ENCODE measurements around the gene OBSL1.

OBSL1 gene

GRCh38 chr2:219567791-219568361 is 3.5 kb downstream of the OBSL1 start:
- DNase-seq (ENCODE audit: low read depth in 2 of 2, low spot score in 1 of 2), result no peak

GRCh38 chr2:219567131-219567530 is 4.2 kb downstream of the OBSL1 start:
- no peak for DNase-seq (ENCODE audit: low read depth in 2 of 2, low spot score in 1 of 2)

GRCh38 chr2:219566640-219567039 is 4.7 kb downstream of the OBSL1 start:
- DNase-seq (ENCODE audit: low read depth in 2 of 2, low spot score in 1 of 2), result no peak

GRCh38 chr2:219565130-219566080 is 5.9 kb downstream of the OBSL1 start:
- no peak for DNase-seq (ENCODE audit: low read depth in 2 of 2, low spot score in 1 of 2)

- DNase-seq (ENCODE audit: low read depth in 2 of 2, low spot score in 1 of 2), result no peak
Observed at GRCh38 chr2:219563271-219563928, 7.9 kb downstream of the OBSL1 start.

GRCh38 chr2:219562049-219563020 is 9.0 kb downstream of the OBSL1 start:
- DNase-seq (ENCODE audit: low read depth in 2 of 2, low spot score in 1 of 2), result no peak

GRCh38 chr2:219561179-219562048 is 9.9 kb downstream of the OBSL1 start:
- DNase-seq (ENCODE audit: low read depth in 2 of 2, low spot score in 1 of 2), result no peak

GRCh38 chr2:219560893-219561178 is 10.5 kb downstream of the OBSL1 start:
- no peak for DNase-seq (ENCODE audit: low read depth in 2 of 2, low spot score in 1 of 2)

GRCh38 chr2:219560037-219560892 is 11.1 kb downstream of the OBSL1 start:
- no peak for DNase-seq (ENCODE audit: low read depth in 2 of 2, low spot score in 1 of 2)

- no peak for DNase-seq (ENCODE audit: low read depth in 2 of 2, low spot score in 1 of 2)
Observed at GRCh38 chr2:219559156-219559915, 12.0 kb downstream of the OBSL1 start.

- DNase-seq (ENCODE audit: low read depth in 2 of 2, low spot score in 1 of 2), result no peak
Observed at GRCh38 chr2:219557791-219558785, 13.3 kb downstream of the OBSL1 start.

GRCh38 chr2:219557320-219557719 is 14.0 kb downstream of the OBSL1 start:
- no peak for DNase-seq (ENCODE audit: low read depth in 2 of 2, low spot score in 1 of 2)

GRCh38 chr2:219556413-219556812 is 14.9 kb downstream of the OBSL1 start:
- no peak for DNase-seq (ENCODE audit: low read depth in 2 of 2, low spot score in 1 of 2)

GRCh38 chr2:219555956-219556355 is 15.4 kb downstream of the OBSL1 start:
- no peak for DNase-seq (ENCODE audit: low read depth in 2 of 2, low spot score in 1 of 2)

GRCh38 chr2:219554350-219554749 is 17.0 kb downstream of the OBSL1 start:
- no peak for DNase-seq (ENCODE audit: low read depth in 2 of 2, low spot score in 1 of 2)

- DNase-seq (ENCODE audit: low read depth in 2 of 2, low spot score in 1 of 2), result no peak
Observed at GRCh38 chr2:219553463-219553963, 17.8 kb downstream of the OBSL1 start.

- no peak for DNase-seq (ENCODE audit: low read depth in 2 of 2, low spot score in 1 of 2)
Observed at GRCh38 chr2:219553168-219553417, 18.2 kb downstream of the OBSL1 start.

All from stimulated activated CD8-positive, alpha-beta memory T cell treated with anti-CD3 and anti-CD28 coated beads, Interleukin-4, amount 100 ng/mL, for 1 hour (primary cell).